BJ (cell line): ENCODE data around the gene SRSF7. TPM values are rescaled to one million over a fixed set of nuclear protein-coding genes. Genes with fewer than 3 reads are reported as not detected.
"Not testable (repeated sequence)": the region's sequence is repeated elsewhere in the genome, so short reads cannot be mapped to it uniquely, and the experiment has no call there.

Source experiments
- CTCF ChIA-PET: fragments of 350-600 bp; formaldehyde crosslinking; extraction: SDS; loops from one replicate; lab custom pipeline; 2021; ENCODE audit warnings: antibody characterized with exemption, inconsistent platforms; lab: Yijun Ruan, JAX
- POLR2A ChIA-PET: fragments of 300-600 bp; sonication (Branson Sonifier 250); formaldehyde crosslinking; extraction: SDS; loops from one replicate; lab custom pipeline; 2021; ENCODE audit warnings: antibody characterized with exemption; lab: Charles Lee
- DNase-seq: peaks from one replicate; pipeline ENCODE4 v3.0.0-alpha.2; 2011; ENCODE audit warnings: low read depth
- H3K27me3 ChIP-seq: 2 replicates; pipeline ENCODE4 v1.6.0; 2011; ENCODE audit warnings: low read length; ENCODE audit not compliant: control insufficient read depth, insufficient read depth
- H3K36me3 ChIP-seq: 2 replicates; pipeline ENCODE4 v1.5.1; 2011; ENCODE audit warnings: low read length; ENCODE audit not compliant: control insufficient read depth, insufficient read depth
- H3K4me3 ChIP-seq: 2 replicates; pipeline ENCODE4 v1.5.1; 2011; ENCODE audit warnings: low read depth, mild to moderate bottlenecking, control low read depth, low read length
- CTCF ChIP-seq: IDR thresholded peaks from 2 replicates; pipeline ENCODE4 v1.5.1; 2011; ENCODE audit warnings: low read depth, mild to moderate bottlenecking, control low read depth, inconsistent platforms, low read length, moderate library complexity; ENCODE audit not compliant: insufficient read depth
- polyA minus RNA-seq: library from RNA; depleted of rRNA, polyadenylated mRNA; stranded (reverse); fragments of >200 nt; gene quantifications from 2 replicates; pipeline ENCODE4 v1.2.3, GENCODE V29; 2011; rRNA and poly(A)+ RNA removed
- polyA plus RNA-seq: library from polyadenylated mRNA; depleted of rRNA; stranded (reverse); fragments of >200 nt; gene quantifications from 2 replicates; pipeline ENCODE4 v1.2.3, GENCODE V29; 2011; rRNA removed

Gene SRSF7
- 110 and 172 TPM in 2 replicates for polyA plus RNA-seq
- polyA minus RNA-seq, result 97.8 and 146 TPM in 2 replicates

- POLR2A ChIA-PET, result interaction anchor here (0.6 to 1.2 kb wide), 29 partner anchors 8 to 1448 kb away, joined by 3 to 9 read pairs (median 3); no protein-coding TSS in a partner anchor
- DNase-seq, result peak; percentile 92
- H3K36me3 ChIP-seq, result peaks cover 15% of the 10 kb centered on the region
- TF ChIP-seq CTCF, result no peak
- CTCF ChIA-PET, result interaction anchor here (0.6 to 1.5 kb wide), 7 partner anchors 8 to 407 kb away, joined by 3 to 6 read pairs (median 3); no protein-coding TSS in a partner anchor
- peak within 1 kb of the TSS; percentile 99 for H3K4me3 ChIP-seq
- no peaks in the 10 kb centered on the region for H3K27me3 ChIP-seq
These were observed at the start of gene SRSF7 for GRCh38 chr2:38750891-38751595. Gene SRSF7, minus strand, starts transcription at chr2:38751361. Its CDS starts 105 bp downstream, at chr2:38751256.

DNA sequence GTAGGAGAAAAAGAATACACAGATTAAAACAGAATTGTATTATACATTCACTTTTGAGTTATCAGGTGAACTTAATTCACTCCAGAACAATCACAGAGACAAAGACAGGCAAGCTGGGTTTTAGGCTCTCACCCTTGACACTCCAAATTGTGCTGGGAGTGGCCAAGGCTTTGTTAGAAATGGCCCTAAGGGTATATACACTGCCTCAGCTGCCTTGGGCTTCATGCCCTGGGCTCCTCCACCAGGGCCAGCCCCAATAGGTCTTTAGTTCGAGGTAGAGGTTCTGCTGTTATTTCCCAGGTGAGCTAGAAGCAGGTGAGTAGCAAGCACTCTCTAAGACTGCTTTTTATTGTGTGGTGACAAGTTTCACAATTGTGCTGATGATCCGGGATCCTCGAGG is 46.8 kb upstream of the SRSF7 start:
- TF ChIP-seq CTCF, result no peak
- ChIA-PET POLR2A (no interaction called here), CTCF (no interaction called here)
- Histone ChIP-seq H3K4me3 (no peak overlapping the region), H3K36me3 (0 out of 2 replicates have a peak, but pooled peaks cover 2% of the 10 kb centered on the region), H3K27me3 (no peaks in the 10 kb centered on the region)
- no peak for DNase-seq

GRCh38 chr2:38797250-38797676 is 46.1 kb upstream of the SRSF7 start:
- POLR2A ChIA-PET, result no interaction called here
- Histone ChIP-seq H3K36me3 (0 out of 2 replicates have a peak, but pooled peaks cover 2% of the 10 kb centered on the region), H3K4me3 (no peak overlapping the region), H3K27me3 (no peaks in the 10 kb centered on the region)
- DNase-seq, result no peak
- TF ChIP-seq CTCF, result no peak
- CTCF ChIA-PET, result no interaction called here

DNA sequence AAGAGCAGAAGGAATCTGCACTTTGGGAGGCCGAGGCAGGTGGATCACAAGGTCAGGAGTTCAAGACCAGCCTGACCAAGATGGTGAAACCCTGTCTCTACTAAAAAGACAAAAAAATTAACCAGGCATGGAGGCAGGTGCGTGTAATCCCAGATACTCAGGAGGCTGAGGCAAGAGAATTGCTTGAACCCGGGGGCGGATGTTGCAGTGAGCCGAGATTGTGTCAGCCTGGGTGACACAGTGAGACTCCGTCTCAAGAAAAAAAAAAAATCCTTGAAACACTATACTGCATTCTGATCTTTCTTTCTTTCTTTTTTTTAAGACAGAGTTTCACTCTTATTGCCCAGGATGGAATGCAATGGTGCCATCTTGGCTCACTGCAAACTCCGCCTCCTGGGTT is 43.9 kb upstream of the SRSF7 start:
- POLR2A ChIA-PET, H3K27me3 ChIP-seq: not testable (repeated sequence)

GRCh38 chr2:38794235-38794946 is 43.2 kb upstream of the SRSF7 start:
- H3K4me3 ChIP-seq, result no peak overlapping the region
- H3K27me3 ChIP-seq, result no peaks in the 10 kb centered on the region
- no peak for DNase-seq
- 0 out of 2 replicates have a peak, but pooled peaks cover 2% of the 10 kb centered on the region for H3K36me3 ChIP-seq
- no peak for TF ChIP-seq CTCF
- CTCF ChIA-PET, result no interaction called here
- POLR2A ChIA-PET, result no interaction called here

More for the DNA sequence above, 43.9 kb upstream of the SRSF7 start:
- DNase-seq, CTCF ChIA-PET, H3K4me3 ChIP-seq, H3K36me3 ChIP-seq: not testable (repeated sequence)
